ENCODE results near the gene SLC25A26. TPM values are rescaled to one million over a fixed set of nuclear protein-coding genes. Genes with fewer than 3 reads are reported as not detected.

The SLC25A26 gene
- total RNA-seq, 1 experiment from 2014 or later = 23.8 TPM

DNA sequence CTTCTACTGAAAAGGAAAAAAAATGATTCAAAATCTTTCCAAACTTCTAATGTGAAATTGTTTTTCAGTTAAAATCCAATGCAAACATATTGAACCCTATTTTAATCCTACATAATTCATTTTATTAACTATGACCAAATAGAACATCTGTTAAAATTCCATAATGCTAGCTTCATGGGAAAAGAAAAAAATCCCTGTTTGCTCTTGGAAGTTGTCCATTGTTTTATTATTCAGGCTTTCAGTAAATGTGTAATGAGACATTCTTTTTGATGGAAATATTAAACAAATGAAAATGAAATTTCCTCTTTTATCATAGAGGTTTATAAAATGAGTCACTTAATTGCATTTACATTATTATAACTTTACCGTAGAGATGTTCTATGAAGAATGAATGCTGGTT, 49.5 kb downstream of the SLC25A26 start:
- ChIA-PET RAD21 (ENCODE audit: low non-redundant PET in 1 of 2, low total read pairs in 2 of 2, uncharacterized antibody in 2 of 2, unreplicated experiment in 2 of 2) (no interaction called here), POLR2A (no interaction called here), CTCF (no interaction called here)
- Histone ChIP-seq H4K20me1 (ENCODE audit: insufficient read depth) (no peaks in the 10 kb centered on the region), H3K4me1 (ENCODE audit: control insufficient read depth in 1 of 2, insufficient read depth in 2 of 2, low read length in 2 of 2) (no peaks in the 10 kb centered on the region), H3K36me3 (ENCODE audit: control insufficient read depth in 1 of 2, insufficient read depth in 2 of 2, low read length in 2 of 2) (no peaks in the 10 kb centered on the region), H3K9me3 (ENCODE audit: control insufficient read depth in 1 of 2, insufficient read depth in 1 of 2, low read depth in 1 of 2, low read length in 2 of 2) (no peaks in the 10 kb centered on the region), H3K4me3 (replicated peaks in 1 of 2; ENCODE audit: low read depth in 1 of 2, low read length in 2 of 2) (no peak overlapping the region), H3K9me2 (ENCODE audit: insufficient read depth) (no peaks in the 10 kb centered on the region), H3K4me2 (ENCODE audit: low read length) (no peak overlapping the region), H3K9ac (ENCODE audit: low read length) (no peak overlapping the region), H3K27me3 (ENCODE audit: insufficient read depth, low read length) (no peaks in the 10 kb centered on the region), H3K27ac (ENCODE audit: low read depth, low read length) (no peak overlapping the region), H2AFZ (ENCODE audit: low read depth, low read length, poor library complexity, severe bottlenecking) (no peak overlapping the region), H3K79me2 (ENCODE audit: insufficient read depth, low read length) (no peaks in the 10 kb centered on the region)
- no peak for ATAC-seq
- BruUV-seq (replicated peaks) = no TSS peak
- intact Hi-C loops (cut with micrococcal nuclease) = no loop called here
- TF ChIP-seq, protein P1, sequence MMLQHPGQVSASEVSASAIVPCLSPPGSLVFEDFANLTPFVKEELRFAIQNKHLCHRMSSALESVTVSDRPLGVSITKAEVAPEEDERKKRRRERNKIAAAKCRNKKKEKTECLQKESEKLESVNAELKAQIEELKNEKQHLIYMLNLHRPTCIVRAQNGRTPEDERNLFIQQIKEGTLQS (IDR thresholded peaks at IDR 0.05) = no peak
- DNase-seq (ENCODE audit: low read depth, low spot score) = no peak

DNA sequence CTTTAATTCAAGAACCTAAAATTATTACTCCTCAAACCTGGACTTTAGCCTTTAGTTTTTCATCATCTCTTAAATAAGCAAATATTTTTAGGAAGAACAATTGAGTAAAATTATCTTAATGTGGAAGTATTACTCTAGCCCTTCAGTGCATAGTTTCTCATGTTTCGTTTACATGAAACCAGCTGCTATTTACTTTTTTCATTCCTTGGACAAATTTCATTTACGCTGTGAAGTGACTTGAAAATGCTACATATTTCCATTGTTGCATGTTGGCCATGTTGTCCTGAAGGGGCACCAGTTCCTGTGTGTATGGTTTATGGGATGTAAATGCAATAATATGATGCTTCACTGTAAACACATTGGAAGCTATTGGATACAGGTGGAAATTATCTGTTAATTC, 49.9 kb downstream of the SLC25A26 start:
- no peaks in the 10 kb centered on the region for H3K36me3 ChIP-seq (ENCODE audit: control insufficient read depth in 1 of 2, insufficient read depth in 2 of 2, low read length in 2 of 2)
- DNase-seq (ENCODE audit: low read depth, low spot score) = no peak
- no TSS peak for BruUV-seq (replicated peaks)
- no peak for ATAC-seq
- H2AFZ ChIP-seq (ENCODE audit: low read depth, low read length, poor library complexity, severe bottlenecking) = no peak overlapping the region
- intact Hi-C loops (cut with micrococcal nuclease) = no loop called here
- POLR2A ChIA-PET = no interaction called here
- no peak overlapping the region for H3K4me3 ChIP-seq (replicated peaks in 1 of 2; ENCODE audit: low read depth in 1 of 2, low read length in 2 of 2)
- no peaks in the 10 kb centered on the region for H3K27me3 ChIP-seq (ENCODE audit: insufficient read depth, low read length)
- H4K20me1 ChIP-seq (ENCODE audit: insufficient read depth) = no peaks in the 10 kb centered on the region
- RAD21 ChIA-PET (ENCODE audit: low non-redundant PET in 1 of 2, low total read pairs in 2 of 2, uncharacterized antibody in 2 of 2, unreplicated experiment in 2 of 2) = no interaction called here
- no peak overlapping the region for H3K9ac ChIP-seq (ENCODE audit: low read length)
- no peaks in the 10 kb centered on the region for H3K79me2 ChIP-seq (ENCODE audit: insufficient read depth, low read length)
- TF ChIP-seq POLR2AphosphoS5 (IDR thresholded peaks at IDR 0.05; ENCODE audit: low read depth, low read length) = no peak
- TF ChIP-seq, protein P1 (IDR thresholded peaks at IDR 0.05) = no peak
- TF ChIP-seq YY1 (IDR thresholded peaks at IDR 0.05; ENCODE audit: extremely low read depth, insufficient replicate concordance, low read depth, low read length) = no peak
- no peak for TF ChIP-seq ZNF274 (IDR thresholded peaks at IDR 0.05; ENCODE audit: low read depth, low read length)
- no peak for TF ChIP-seq JUND (IDR thresholded peaks at IDR 0.05)
- no peak for TF ChIP-seq ELF1 (IDR thresholded peaks at IDR 0.05; ENCODE audit: borderline replicate concordance, low read depth)
- TF ChIP-seq CBX3 (IDR thresholded peaks at IDR 0.05; ENCODE audit: low read depth) = no peak
- TF ChIP-seq SIN3A (IDR thresholded peaks at IDR 0.05; ENCODE audit: low read depth) = no peak
- no peak for TF ChIP-seq RAD21 (IDR thresholded peaks at IDR 0.05; ENCODE audit: low read depth)
- TF ChIP-seq, protein P2, sequence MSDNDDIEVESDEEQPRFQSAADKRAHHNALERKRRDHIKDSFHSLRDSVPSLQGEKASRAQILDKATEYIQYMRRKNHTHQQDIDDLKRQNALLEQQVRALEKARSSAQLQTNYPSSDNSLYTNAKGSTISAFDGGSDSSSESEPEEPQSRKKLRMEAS (IDR thresholded peaks at IDR 0.05) = no peak
- no peak for TF ChIP-seq ZFX (IDR thresholded peaks at IDR 0.05)
- TF ChIP-seq EGR1 (IDR thresholded peaks at IDR 0.05; ENCODE audit: low read depth) = no peak
- TF ChIP-seq, protein P3, sequence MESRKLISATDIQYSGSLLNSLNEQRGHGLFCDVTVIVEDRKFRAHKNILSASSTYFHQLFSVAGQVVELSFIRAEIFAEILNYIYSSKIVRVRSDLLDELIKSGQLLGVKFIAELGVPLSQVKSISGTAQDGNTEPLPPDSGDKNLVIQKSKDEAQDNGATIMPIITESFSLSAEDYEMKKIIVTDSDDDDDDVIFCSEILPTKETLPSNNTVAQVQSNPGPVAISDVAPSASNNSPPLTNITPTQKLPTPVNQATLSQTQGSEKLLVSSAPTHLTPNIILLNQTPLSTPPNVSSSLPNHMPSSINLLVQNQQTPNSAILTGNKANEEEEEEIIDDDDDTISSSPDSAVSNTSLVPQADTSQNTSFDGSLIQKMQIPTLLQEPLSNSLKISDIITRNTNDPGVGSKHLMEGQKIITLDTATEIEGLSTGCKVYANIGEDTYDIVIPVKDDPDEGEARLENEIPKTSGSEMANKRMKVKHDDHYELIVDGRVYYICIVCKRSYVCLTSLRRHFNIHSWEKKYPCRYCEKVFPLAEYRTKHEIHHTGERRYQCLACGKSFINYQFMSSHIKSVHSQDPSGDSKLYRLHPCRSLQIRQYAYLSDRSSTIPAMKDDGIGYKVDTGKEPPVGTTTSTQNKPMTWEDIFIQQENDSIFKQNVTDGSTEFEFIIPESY (IDR thresholded peaks at IDR 0.05; ENCODE audit: extremely low read depth, insufficient replicate concordance, low read length) = no peak
- TF ChIP-seq SRF (IDR thresholded peaks at IDR 0.05; ENCODE audit: low read depth) = no peak
- TF ChIP-seq EZH2phosphoT487 (IDR thresholded peaks at IDR 0.05; ENCODE audit: borderline replicate concordance) = no peak
- TF ChIP-seq TCF7L2 (IDR thresholded peaks at IDR 0.05; ENCODE audit: borderline replicate concordance, extremely low read depth, insufficient read depth, insufficient read length) = no peak
- TF ChIP-seq POLR2A (IDR thresholded peaks at IDR 0.05; ENCODE audit: borderline replicate concordance, extremely low read depth, insufficient read depth, insufficient read length) = no peak
- no peak for TF ChIP-seq EZH2 (IDR thresholded peaks at IDR 0.05)
- no peaks in the 10 kb centered on the region for H3K4me1 ChIP-seq (ENCODE audit: control insufficient read depth in 1 of 2, insufficient read depth in 2 of 2, low read length in 2 of 2)
- no peaks in the 10 kb centered on the region for H3K9me2 ChIP-seq (ENCODE audit: insufficient read depth)
- no peak overlapping the region for H3K27ac ChIP-seq (ENCODE audit: low read depth, low read length)
- CTCF ChIA-PET = no interaction called here
- no peaks in the 10 kb centered on the region for H3K9me3 ChIP-seq (ENCODE audit: control insufficient read depth in 1 of 2, insufficient read depth in 1 of 2, low read depth in 1 of 2, low read length in 2 of 2)
- no peak overlapping the region for H3K4me2 ChIP-seq (ENCODE audit: low read length)

All from HCT116 (cell line).